PFSK-1 (cell line): ENCODE results near the gene TIMP4.

Experiments used
- FOXP2 ChIP-seq: optimal IDR thresholded peaks from 2 replicates; pipeline ENCODE3; 2011; ENCODE audit warnings: borderline replicate concordance, control low read depth, inconsistent platforms; ENCODE audit not compliant: insufficient read depth; ENCODE audit errors: extremely low read length, extremely low read depth
- POLR2AphosphoS5 ChIP-seq: IDR thresholded peaks from 2 replicates; pipeline ENCODE4 v1.6.1; 2012; ENCODE audit warnings: low read depth, mild to moderate bottlenecking, control low read depth, low read length, moderate library complexity
- REST ChIP-seq, 2 experiments: IDR thresholded peaks; 2 replicates each; pipeline versions ENCODE4 v1.6.1 to v1.8.0; 2011 to 2012; ENCODE audit warnings: low read depth in 2 of 2, low read length in 2 of 2, control low read depth in 1 of 2, inconsistent platforms in 1 of 2, mild to moderate bottlenecking in 1 of 2, moderate library complexity in 1 of 2; ENCODE audit not compliant: insufficient read depth in 1 of 2
- SIN3A ChIP-seq: IDR thresholded peaks from 2 replicates; pipeline ENCODE4 v1.6.1; 2012; ENCODE audit warnings: mild to moderate bottlenecking, low read length, moderate library complexity, borderline replicate concordance; ENCODE audit not compliant: insufficient read depth
- TAF1 ChIP-seq: IDR thresholded peaks from 2 replicates; pipeline ENCODE4 v1.6.1; 2012; ENCODE audit warnings: low read length, control low read depth, borderline replicate concordance; ENCODE audit not compliant: insufficient read depth

Gene TIMP4

GRCh38 chr3:12196684-12197083, 38.0 kb upstream of the TIMP4 start:
- no peak for TF ChIP-seq REST (IDR thresholded peaks at IDR 0.05; ENCODE audit: insufficient read depth in 1 of 2, low read depth in 2 of 2, low read length in 2 of 2)
- TF ChIP-seq TAF1 = no peak
- TF ChIP-seq POLR2AphosphoS5 = no peak
- no peak for TF ChIP-seq SIN3A
- TF ChIP-seq FOXP2 = no peak

GRCh38 chr3:12195231-12195630, 36.5 kb upstream of the TIMP4 start:
- TF ChIP-seq POLR2AphosphoS5 (no peak), SIN3A (no peak), TAF1 (no peak)

GRCh38 chr3:12194669-12195161, 36.0 kb upstream of the TIMP4 start:
- TF ChIP-seq FOXP2 = no peak
- TF ChIP-seq REST (IDR thresholded peaks at IDR 0.05; ENCODE audit: insufficient read depth in 1 of 2, low read depth in 2 of 2, low read length in 2 of 2) = no peak
- no peak for TF ChIP-seq TAF1
- TF ChIP-seq POLR2AphosphoS5 = no peak
- no peak for TF ChIP-seq SIN3A

GRCh38 chr3:12194209-12194608, 35.5 kb upstream of the TIMP4 start:
- TF ChIP-seq REST (IDR thresholded peaks at IDR 0.05; ENCODE audit: insufficient read depth in 1 of 2, low read depth in 2 of 2, low read length in 2 of 2) (no peak), FOXP2 (no peak), SIN3A (no peak), TAF1 (no peak), POLR2AphosphoS5 (no peak)

GRCh38 chr3:12193485-12194165, 34.9 kb upstream of the TIMP4 start:
- no peak for TF ChIP-seq FOXP2
- TF ChIP-seq REST (IDR thresholded peaks at IDR 0.05; ENCODE audit: insufficient read depth in 1 of 2, low read depth in 2 of 2, low read length in 2 of 2) = no peak
- no peak; the same call in 1 of the 2 replicates for TF ChIP-seq SIN3A
- no peak for TF ChIP-seq TAF1
- no peak for TF ChIP-seq POLR2AphosphoS5
